ENCODE data around the gene MALRD1. TPM values are rescaled to one million over a fixed set of nuclear protein-coding genes. Genes with fewer than 3 reads are reported as not detected.

MALRD1 gene
- total RNA-seq, 2 donors from 2014 or later = not detected

- no peak for DNase-seq (ENCODE audit: low spot score in 2 of 2)
- no peak overlapping the region for H3K27ac Mint-ChIP-seq
- ATAC-seq = no peak
- peaks cover 12 to 15% of the 10 kb centered on the region in 2 donors for H3K9me3 Mint-ChIP-seq
- peaks cover 0 to 5% of the 10 kb centered on the region in 2 donors for H3K36me3 Mint-ChIP-seq
Observed at GRCh38 chr10:19541299-19541698, 492.7 kb downstream of the MALRD1 start.

GRCh38 chr10:19546224-19546623 is 497.6 kb downstream of the MALRD1 start:
- H3K36me3 Mint-ChIP-seq = peaks cover 0 to 5% of the 10 kb centered on the region in 2 donors
- no peak for ATAC-seq
- H3K9me3 Mint-ChIP-seq = peaks cover 16 to 20% of the 10 kb centered on the region in 2 donors
- no peak for DNase-seq (ENCODE audit: low spot score in 2 of 2)
- no peak overlapping the region for H3K27ac Mint-ChIP-seq

GRCh38 chr10:19549503-19549902 is 500.9 kb downstream of the MALRD1 start:
- DNase-seq (ENCODE audit: low spot score in 2 of 2) (no peak), ATAC-seq (no peak)
- no peak overlapping the region for H3K27ac Mint-ChIP-seq
- H3K36me3 Mint-ChIP-seq = peaks cover 0 to 5% of the 10 kb centered on the region in 2 donors
- peaks cover 20 to 24% of the 10 kb centered on the region in 2 donors for H3K9me3 Mint-ChIP-seq

GRCh38 chr10:19556666-19557065 is 508.1 kb downstream of the MALRD1 start:
- DNase-seq (ENCODE audit: low spot score in 2 of 2) (no peak), ATAC-seq (no peak)
- Mint-ChIP-seq H3K27ac (no peak overlapping the region), H3K36me3 (no peaks in the 10 kb centered on the region), H3K9me3 (peaks cover 4 to 13% of the 10 kb centered on the region in 2 donors)

GRCh38 chr10:19561181-19561580 is 512.6 kb downstream of the MALRD1 start:
- Mint-ChIP-seq H3K27ac (no peak overlapping the region), H3K9me3 (peaks cover 4 to 5% of the 10 kb centered on the region in 2 donors)

GRCh38 chr10:19563388-19564141 is 515.0 kb downstream of the MALRD1 start:
- Mint-ChIP-seq H3K27ac (no peak overlapping the region), H3K36me3 (no peaks in the 10 kb centered on the region), H3K9me3 (peaks cover 4 to 5% of the 10 kb centered on the region in 2 donors)
- ATAC-seq (no peak), DNase-seq (ENCODE audit: low spot score in 2 of 2) (no peak)

More at GRCh38 chr10:19561181-19561580, 512.6 kb downstream of the MALRD1 start:
- H3K36me3 Mint-ChIP-seq = no peaks in the 10 kb centered on the region
- DNase-seq (ENCODE audit: low spot score in 2 of 2) = no peak
- ATAC-seq = no peak

- Mint-ChIP-seq H3K27ac (no peak overlapping the region), H3K36me3 (no peaks in the 10 kb centered on the region)
Observed at GRCh38 chr10:19570120-19570519, 521.5 kb downstream of the MALRD1 start.

GRCh38 chr10:19570991-19571390 is 522.4 kb downstream of the MALRD1 start:
- H3K27ac Mint-ChIP-seq = no peak overlapping the region
- no peak for ATAC-seq

More at GRCh38 chr10:19570120-19570519, 521.5 kb downstream of the MALRD1 start:
- DNase-seq (ENCODE audit: low spot score in 2 of 2) (no peak), ATAC-seq (no peak)
- H3K9me3 Mint-ChIP-seq = peaks cover 8 to 12% of the 10 kb centered on the region in 2 donors

GRCh38 chr10:19572056-19572455 is 523.5 kb downstream of the MALRD1 start:
- Mint-ChIP-seq H3K27ac (no peak overlapping the region), H3K36me3 (no peaks in the 10 kb centered on the region), H3K9me3 (peaks cover 7 to 11% of the 10 kb centered on the region in 2 donors)
- no peak for DNase-seq (ENCODE audit: low spot score in 2 of 2)
- ATAC-seq = no peak

More at GRCh38 chr10:19570991-19571390, 522.4 kb downstream of the MALRD1 start:
- peaks cover 7 to 11% of the 10 kb centered on the region in 2 donors for H3K9me3 Mint-ChIP-seq
- DNase-seq (ENCODE audit: low spot score in 2 of 2) = no peak
- no peaks in the 10 kb centered on the region for H3K36me3 Mint-ChIP-seq

GRCh38 chr10:19576576-19576975 is 528.0 kb downstream of the MALRD1 start:
- Mint-ChIP-seq H3K36me3 (peaks cover 0 to 4% of the 10 kb centered on the region in 2 donors), H3K9me3 (peaks cover 13 to 17% of the 10 kb centered on the region in 2 donors), H3K27ac (no peak overlapping the region)
- no peak for ATAC-seq
- no peak for DNase-seq (ENCODE audit: low spot score in 2 of 2)

- DNase-seq (ENCODE audit: low spot score in 2 of 2) = no peak
- no peak overlapping the region for H3K27ac Mint-ChIP-seq
Observed at GRCh38 chr10:19577381-19577780, 528.8 kb downstream of the MALRD1 start.

GRCh38 chr10:19577807-19578206 is 529.2 kb downstream of the MALRD1 start:
- Mint-ChIP-seq H3K9me3 (peaks cover 13 to 17% of the 10 kb centered on the region in 2 donors), H3K36me3 (peaks cover 0 to 4% of the 10 kb centered on the region in 2 donors), H3K27ac (no peak overlapping the region)
- ATAC-seq (no peak), DNase-seq (ENCODE audit: low spot score in 2 of 2) (no peak)

More at GRCh38 chr10:19577381-19577780, 528.8 kb downstream of the MALRD1 start:
- H3K9me3 Mint-ChIP-seq = peaks cover 13 to 17% of the 10 kb centered on the region in 2 donors
- ATAC-seq = no peak
- H3K36me3 Mint-ChIP-seq = peaks cover 0 to 4% of the 10 kb centered on the region in 2 donors

- no peak overlapping the region for H3K27ac Mint-ChIP-seq
- DNase-seq (ENCODE audit: low spot score in 2 of 2) (no peak), ATAC-seq (no peak)
- H3K36me3 Mint-ChIP-seq = peaks cover 0 to 4% of the 10 kb centered on the region in 2 donors
- peaks cover 13 to 17% of the 10 kb centered on the region in 2 donors for H3K9me3 Mint-ChIP-seq
Observed at GRCh38 chr10:19578571-19578970, 530.0 kb downstream of the MALRD1 start.

- peaks cover 7 to 9% of the 10 kb centered on the region in 2 donors for H3K9me3 Mint-ChIP-seq
- DNase-seq (ENCODE audit: low spot score in 2 of 2) = no peak
- peaks cover 0 to 4% of the 10 kb centered on the region in 2 donors for H3K36me3 Mint-ChIP-seq
- ATAC-seq = no peak
- no peak overlapping the region for H3K27ac Mint-ChIP-seq
Observed at GRCh38 chr10:19579761-19580545, 531.4 kb downstream of the MALRD1 start.

GRCh38 chr10:19580691-19581090 is 532.1 kb downstream of the MALRD1 start:
- Mint-ChIP-seq H3K27ac (no peak overlapping the region), H3K9me3 (peaks cover 9% of the 10 kb centered on the region in 2 donors), H3K36me3 (peaks cover 0 to 4% of the 10 kb centered on the region in 2 donors)
- no peak for ATAC-seq
- no peak for DNase-seq (ENCODE audit: low spot score in 2 of 2)

GRCh38 chr10:19588608-19589007 is 540.0 kb downstream of the MALRD1 start:
- peaks cover 10 to 11% of the 10 kb centered on the region in 2 donors for H3K9me3 Mint-ChIP-seq
- no peak for DNase-seq (ENCODE audit: low spot score in 2 of 2)
- H3K27ac Mint-ChIP-seq = no peak overlapping the region
- no peak for ATAC-seq
- H3K36me3 Mint-ChIP-seq = peaks cover 0 to 5% of the 10 kb centered on the region in 2 donors

GRCh38 chr10:19592276-19592675 is 543.7 kb downstream of the MALRD1 start:
- Mint-ChIP-seq H3K27ac (no peak overlapping the region), H3K36me3 (peaks cover 0 to 1% of the 10 kb centered on the region in 2 donors), H3K9me3 (peaks cover 4 to 6% of the 10 kb centered on the region in 2 donors)
- DNase-seq (ENCODE audit: low spot score in 2 of 2) (no peak), ATAC-seq (no peak)
